AG09309 (cell line): ENCODE measurements around the gene TEN1.
A peak's percentile ranks its signal among the peaks of the same experiment; 100 is the strongest.

ENCODE experiments used
- DNase-seq: peaks from one replicate; pipeline ENCODE4 v3.0.0-alpha.2; 2010; ENCODE audit warnings: low read depth
- H3K4me3 ChIP-seq: 2 replicates; pipeline ENCODE4 v1.5.1; 2011; ENCODE audit warnings: mild to moderate bottlenecking, low read depth, low read length, moderate library complexity; ENCODE audit not compliant: control insufficient read depth
- CTCF ChIP-seq: IDR thresholded peaks from 2 replicates; pipeline ENCODE4 v1.5.1; 2011; ENCODE audit warnings: mild to moderate bottlenecking, low read depth, low read length, inconsistent platforms; ENCODE audit not compliant: insufficient read depth, control insufficient read depth; ENCODE audit errors: missing control alignments

Gene TEN1

GRCh38 chr17:76011951-76012350, 32.9 kb downstream of the TEN1 start:
- H3K4me3 ChIP-seq, result no peak overlapping the region
- TF ChIP-seq CTCF, result no peak
- DNase-seq, result no peak

GRCh38 chr17:76013377-76013932, 34.4 kb downstream of the TEN1 start:
- H3K4me3 ChIP-seq, result no peak overlapping the region
- DNase-seq, result no peak
- no peak for TF ChIP-seq CTCF

- H3K4me3 ChIP-seq, result no peak overlapping the region
- no peak for DNase-seq
- TF ChIP-seq CTCF, result peak; percentile 96
Measured at GRCh38 chr17:76014100-76014924, 35.3 kb downstream of the TEN1 start.

- H3K4me3 ChIP-seq, result no peak overlapping the region
- DNase-seq, result no peak
- no peak for TF ChIP-seq CTCF
Measured at GRCh38 chr17:76014925-76015261, 35.9 kb downstream of the TEN1 start.

- TF ChIP-seq CTCF, result no peak
- no peak overlapping the region for H3K4me3 ChIP-seq
- no peak for DNase-seq
Measured at GRCh38 chr17:76017481-76018339, 38.7 kb downstream of the TEN1 start.

- DNase-seq, result no peak
- no peak for TF ChIP-seq CTCF
- no peak overlapping the region for H3K4me3 ChIP-seq
Measured at GRCh38 chr17:76018340-76018680, 39.3 kb downstream of the TEN1 start.
